ENCODE measurements around the gene SNED1. TPM values are rescaled to one million over a fixed set of nuclear protein-coding genes. Genes with fewer than 3 reads are reported as not detected.

Gene SNED1
- total RNA-seq, 2 donors from 2014 or later = 4.6 TPM

DNA sequence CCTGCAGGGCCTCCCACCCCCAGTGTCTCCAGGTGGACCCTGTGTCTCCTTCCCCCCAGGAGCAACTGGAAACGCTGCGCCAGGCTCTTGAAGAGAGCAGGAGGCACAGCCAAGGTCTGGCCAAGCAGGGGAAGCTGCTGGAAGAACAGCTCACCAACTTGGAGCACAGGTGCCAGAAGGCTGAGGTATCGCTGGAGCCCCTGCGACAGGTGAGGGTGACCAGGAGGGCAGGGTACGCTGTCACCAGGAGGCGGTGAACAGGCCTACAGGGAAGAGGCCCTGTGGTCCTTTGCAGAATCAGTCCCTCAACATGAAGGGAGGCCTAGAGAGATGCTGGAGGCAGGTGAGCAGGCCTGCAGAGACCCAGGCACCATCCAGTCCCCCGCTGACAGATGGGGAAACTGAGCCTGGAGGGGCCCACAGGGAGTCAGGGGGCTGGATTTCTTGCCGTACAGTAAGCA is 15.6 kb upstream of the SNED1 start:
- no peak for TF ChIP-seq CTCF (IDR thresholded peaks at IDR 0.05)
- DNase-seq = no peak
- intact Hi-C loops (cut with DNase I) = no loop called here
- H3K27ac ChIP-seq = no peak overlapping the region
- no peaks in the 10 kb centered on the region for H3K27me3 ChIP-seq
- no peak overlapping the region for H3K9ac ChIP-seq (ENCODE audit: low read depth in 2 of 2, low read length in 2 of 2)
- peaks cover 12% of the 10 kb centered on the region for H3K4me1 ChIP-seq
- H3K4me3 ChIP-seq = no peak overlapping the region
- no peaks in the 10 kb centered on the region for H3K36me3 ChIP-seq
- H3K9me3 ChIP-seq = no peaks in the 10 kb centered on the region

- H3K9me3 ChIP-seq = no peaks in the 10 kb centered on the region
- H3K9ac ChIP-seq (ENCODE audit: low read depth in 2 of 2, low read length in 2 of 2) = no peak overlapping the region
- DNase-seq = no peak
- intact Hi-C loops (cut with DNase I) = no loop called here
- no peak overlapping the region for H3K4me3 ChIP-seq
- no peak overlapping the region for H3K27ac ChIP-seq
- H3K27me3 ChIP-seq = no peaks in the 10 kb centered on the region
- H3K4me1 ChIP-seq = peaks cover 12% of the 10 kb centered on the region
- no peaks in the 10 kb centered on the region for H3K36me3 ChIP-seq
- peak; percentile 40 for TF ChIP-seq CTCF (IDR thresholded peaks at IDR 0.05)
Measured at GRCh38 chr2:240983361-240983995, 14.9 kb upstream of the SNED1 start.

- H3K9ac ChIP-seq (ENCODE audit: low read depth in 2 of 2, low read length in 2 of 2) = no peak overlapping the region
- H3K27me3 ChIP-seq = no peaks in the 10 kb centered on the region
- DNase-seq = no peak
- H3K4me3 ChIP-seq = no peak overlapping the region
- H3K4me1 ChIP-seq = peaks cover 12% of the 10 kb centered on the region
- no peak overlapping the region for H3K27ac ChIP-seq
- H3K36me3 ChIP-seq = no peaks in the 10 kb centered on the region
- intact Hi-C loops (cut with DNase I) = no loop called here
- H3K9me3 ChIP-seq = no peaks in the 10 kb centered on the region
- no peak for TF ChIP-seq CTCF (IDR thresholded peaks at IDR 0.05)
Measured at GRCh38 chr2:240983996-240984498, 14.4 kb upstream of the SNED1 start.

GRCh38 chr2:240985881-240986786 is 12.3 kb upstream of the SNED1 start:
- Histone ChIP-seq H3K27me3 (no peaks in the 10 kb centered on the region), H3K27ac (no peak overlapping the region), H3K9ac (ENCODE audit: low read depth in 2 of 2, low read length in 2 of 2) (no peak overlapping the region), H3K9me3 (no peaks in the 10 kb centered on the region), H3K4me1 (peaks cover 12% of the 10 kb centered on the region), H3K36me3 (no peaks in the 10 kb centered on the region), H3K4me3 (no peak overlapping the region)
- intact Hi-C loops (cut with DNase I) = no loop called here
- no peak for TF ChIP-seq CTCF (IDR thresholded peaks at IDR 0.05)
- DNase-seq = no peak

DNA sequence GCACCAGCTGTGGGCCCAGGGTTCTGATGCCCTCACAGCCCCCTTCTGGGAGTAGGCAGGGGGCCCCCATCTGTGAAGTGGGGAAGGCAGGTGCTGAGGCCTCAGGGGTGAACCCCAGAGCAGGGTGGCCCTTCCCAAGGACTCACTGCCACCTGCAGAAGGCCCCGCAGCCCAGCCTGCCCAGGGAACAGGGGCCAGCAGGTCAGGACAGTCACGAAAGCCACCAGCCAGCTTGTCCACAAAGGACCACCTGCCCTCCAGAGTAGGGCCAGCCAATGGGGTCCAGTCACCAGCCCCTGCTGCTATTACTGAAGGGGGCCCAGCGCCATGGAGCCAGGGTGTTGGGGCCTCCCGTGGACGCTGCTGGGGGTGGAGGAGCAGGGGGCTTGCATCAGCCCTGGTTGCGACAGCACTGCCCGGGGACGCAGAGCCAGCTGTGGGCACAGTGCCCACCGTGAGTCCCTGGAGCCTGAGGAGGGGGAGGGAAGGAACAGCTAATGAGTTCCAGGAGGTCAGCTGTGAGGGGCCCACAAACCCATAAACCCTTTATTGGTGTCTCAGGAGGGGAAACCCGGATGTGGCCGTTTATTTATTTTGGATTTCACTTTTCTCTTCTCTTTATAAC is 11.5 kb upstream of the SNED1 start:
- no peaks in the 10 kb centered on the region for H3K27me3 ChIP-seq
- no peak for DNase-seq
- TF ChIP-seq CTCF (IDR thresholded peaks at IDR 0.05) = no peak
- H3K4me1 ChIP-seq = peaks cover 13% of the 10 kb centered on the region
- no peak overlapping the region for H3K4me3 ChIP-seq
- H3K9ac ChIP-seq (ENCODE audit: low read depth in 2 of 2, low read length in 2 of 2) = peak overlapping the region in 1 of 2 donors; percentile 28
- intact Hi-C loops (cut with DNase I) = no loop called here
- no peak overlapping the region for H3K27ac ChIP-seq
- no peaks in the 10 kb centered on the region for H3K9me3 ChIP-seq
- no peaks in the 10 kb centered on the region for H3K36me3 ChIP-seq
